Endothelial cell (in vitro differentiated cells): ENCODE results near the gene MAPK11. TPM values are rescaled to one million over a fixed set of nuclear protein-coding genes. Genes with fewer than 3 reads are reported as not detected.

Source experiments
- DNase-seq: peaks from one replicate; pipeline ENCODE4 v3.0.0; 2021; ENCODE audit warnings: low spot score
- H3K27ac Mint-ChIP-seq: one replicate; pipeline ENCODE4 v1.8.0; 2021; ENCODE audit warnings: mixed read lengths, inconsistent platforms; ENCODE audit not compliant: unreplicated experiment
- H3K27me3 Mint-ChIP-seq: one replicate; pipeline ENCODE4 v1.8.0; 2021; ENCODE audit warnings: mild to moderate bottlenecking, moderate library complexity, mixed read lengths, inconsistent platforms; ENCODE audit not compliant: unreplicated experiment
- H3K36me3 Mint-ChIP-seq: one replicate; pipeline ENCODE4 v1.8.0; 2021; ENCODE audit warnings: mild to moderate bottlenecking, low read depth, mixed read lengths, inconsistent platforms; ENCODE audit not compliant: unreplicated experiment
- H3K4me1 Mint-ChIP-seq: one replicate; pipeline ENCODE4 v1.8.0; 2021; ENCODE audit warnings: mild to moderate bottlenecking, mixed read lengths, inconsistent platforms; ENCODE audit not compliant: unreplicated experiment
- H3K4me3 Mint-ChIP-seq: one replicate; pipeline ENCODE4 v1.8.0; 2021; ENCODE audit warnings: mild to moderate bottlenecking, mixed read lengths, inconsistent platforms; ENCODE audit not compliant: unreplicated experiment
- H3K9me3 Mint-ChIP-seq: one replicate; pipeline ENCODE4 v1.8.0; 2021; ENCODE audit warnings: mixed read lengths, inconsistent platforms; ENCODE audit not compliant: unreplicated experiment
- CTCF ChIP-seq: fragments of 200-600 bp; sonication (generic); IDR thresholded peaks from one replicate; pipeline ENCODE4 v1.5.0; 2021; ENCODE audit warnings: antibody characterized with exemption; ENCODE audit not compliant: unreplicated experiment
- total RNA-seq: library from RNA; stranded (reverse); fragmentation: NEBNext Ultra II Directional; extraction: Animal tissue kit (Norgen Biotek cat#: 25700); gene quantifications from one replicate; pipeline ENCODE4 v1.2.1, GENCODE V29; 2021; ENCODE audit not compliant: unreplicated experiment

MAPK11 gene
- total RNA-seq, 1 donor from 2014 or later: 62.4 TPM

DNA sequence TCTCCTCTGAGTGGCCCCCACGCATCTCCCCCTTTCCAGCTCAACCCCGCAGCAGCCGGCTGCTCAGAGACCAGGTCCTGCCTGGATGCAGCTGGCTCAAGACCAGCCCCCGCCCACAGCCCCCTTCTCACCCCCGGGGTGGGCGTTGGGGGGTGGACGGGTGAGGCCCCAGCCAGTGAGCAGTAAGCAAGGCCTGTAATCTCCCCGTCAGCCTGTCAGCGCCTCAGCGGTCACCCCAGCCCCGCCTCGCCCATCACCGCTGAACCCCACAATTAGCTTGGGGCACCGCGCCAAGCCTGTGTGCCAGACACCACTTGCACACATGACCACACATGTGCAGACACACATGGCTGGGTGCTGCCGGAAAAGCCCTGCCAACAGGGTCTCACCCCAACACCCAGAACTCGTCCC, 31.4 kb upstream of the MAPK11 start:
- TF ChIP-seq CTCF: no peak
- no peak for DNase-seq
- Mint-ChIP-seq H3K27me3 (peaks cover 19% of the 10 kb centered on the region), H3K4me3 (no peak overlapping the region), H3K4me1 (peaks cover 8% of the 10 kb centered on the region), H3K36me3 (no peaks in the 10 kb centered on the region), H3K27ac (no peak overlapping the region), H3K9me3 (no peaks in the 10 kb centered on the region)

DNA sequence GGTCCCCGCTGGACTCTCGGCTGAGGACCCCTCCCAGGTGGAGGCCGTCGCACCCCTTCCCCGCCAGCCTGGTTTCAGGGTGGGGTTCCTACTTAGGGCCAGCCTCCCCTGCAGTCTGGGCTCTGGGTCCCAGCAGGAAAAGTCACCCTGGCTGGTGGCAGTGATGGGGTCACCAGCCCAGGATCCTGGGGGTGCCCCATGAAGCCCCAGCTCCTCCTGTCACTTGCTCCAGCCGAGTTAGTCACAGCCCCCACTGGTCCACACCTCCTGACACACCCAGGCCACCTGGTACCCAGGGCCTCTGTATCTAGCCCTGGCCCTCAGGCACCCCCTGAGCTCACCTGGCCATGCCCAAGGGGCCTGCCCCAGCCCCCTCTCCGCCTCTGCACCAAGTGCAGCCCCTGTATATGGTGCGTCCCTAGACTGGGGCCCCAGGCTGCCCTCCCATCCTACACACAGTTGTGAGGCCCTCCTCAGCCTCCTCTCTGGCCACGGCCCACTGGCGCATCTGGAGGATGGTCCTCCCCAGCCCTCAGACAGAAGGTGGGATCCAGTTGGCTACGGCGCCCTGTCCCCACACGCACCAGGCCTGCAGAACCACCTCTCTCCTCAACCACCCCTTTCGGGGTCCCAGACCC, 30.6 kb upstream of the MAPK11 start:
- peaks cover 2% of the 10 kb centered on the region for H3K4me1 Mint-ChIP-seq

DNA sequence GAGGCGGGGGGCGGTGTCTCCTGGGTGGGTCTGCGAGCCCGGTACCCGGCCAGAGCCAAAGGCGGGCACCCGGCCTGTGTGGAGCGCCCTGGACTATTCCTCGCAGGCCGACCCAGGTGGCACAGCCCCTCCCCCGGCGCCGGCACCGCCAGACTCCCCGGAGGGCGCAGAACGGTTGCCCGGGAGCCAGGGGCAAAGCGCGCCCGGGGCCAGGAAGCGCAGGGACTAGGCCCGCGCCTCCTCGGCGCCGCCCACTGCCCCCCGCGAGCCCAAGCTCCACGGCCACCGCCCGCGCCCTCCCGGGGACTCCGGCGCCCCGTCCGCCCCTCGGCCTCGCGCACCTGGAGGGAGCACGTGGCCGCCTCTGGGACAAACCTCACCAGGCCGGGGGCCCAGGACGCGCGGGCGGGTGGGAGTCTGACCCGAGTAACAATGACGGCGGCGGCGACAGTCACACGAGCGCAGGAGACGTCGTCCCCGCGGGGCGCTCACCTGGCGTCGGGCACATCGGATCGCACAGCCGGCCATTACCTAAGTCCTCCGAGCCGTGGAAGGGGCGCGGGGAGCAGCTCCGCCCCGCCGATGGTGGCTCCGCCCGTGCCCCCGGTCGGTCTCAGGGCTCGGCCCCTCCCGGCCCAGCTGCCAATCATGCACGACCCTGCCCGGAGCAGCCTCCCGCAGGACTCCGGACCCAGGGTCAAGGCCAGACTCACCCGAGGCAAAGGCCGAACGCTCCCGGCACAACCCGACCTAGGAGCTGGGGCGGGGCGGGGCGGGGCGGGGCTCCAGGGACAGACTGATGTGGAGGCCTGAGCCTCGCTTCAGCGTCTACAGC, 29.8 kb upstream of the MAPK11 start:
- peak; percentile 22 for DNase-seq
- Mint-ChIP-seq H3K9me3 (no peaks in the 10 kb centered on the region), H3K36me3 (no peaks in the 10 kb centered on the region), H3K4me1 (peaks cover 2% of the 10 kb centered on the region), H3K27ac (no peak overlapping the region), H3K4me3 (no peak overlapping the region), H3K27me3 (peaks cover 20% of the 10 kb centered on the region)
- TF ChIP-seq CTCF: no peak

More for the DNA sequence above, 30.6 kb upstream of the MAPK11 start:
- Mint-ChIP-seq H3K4me3 (no peak overlapping the region), H3K27me3 (peaks cover 18% of the 10 kb centered on the region), H3K9me3 (no peaks in the 10 kb centered on the region), H3K36me3 (no peaks in the 10 kb centered on the region), H3K27ac (peak overlapping the region; percentile 24)
- no peak for TF ChIP-seq CTCF
- DNase-seq: no peak

DNA sequence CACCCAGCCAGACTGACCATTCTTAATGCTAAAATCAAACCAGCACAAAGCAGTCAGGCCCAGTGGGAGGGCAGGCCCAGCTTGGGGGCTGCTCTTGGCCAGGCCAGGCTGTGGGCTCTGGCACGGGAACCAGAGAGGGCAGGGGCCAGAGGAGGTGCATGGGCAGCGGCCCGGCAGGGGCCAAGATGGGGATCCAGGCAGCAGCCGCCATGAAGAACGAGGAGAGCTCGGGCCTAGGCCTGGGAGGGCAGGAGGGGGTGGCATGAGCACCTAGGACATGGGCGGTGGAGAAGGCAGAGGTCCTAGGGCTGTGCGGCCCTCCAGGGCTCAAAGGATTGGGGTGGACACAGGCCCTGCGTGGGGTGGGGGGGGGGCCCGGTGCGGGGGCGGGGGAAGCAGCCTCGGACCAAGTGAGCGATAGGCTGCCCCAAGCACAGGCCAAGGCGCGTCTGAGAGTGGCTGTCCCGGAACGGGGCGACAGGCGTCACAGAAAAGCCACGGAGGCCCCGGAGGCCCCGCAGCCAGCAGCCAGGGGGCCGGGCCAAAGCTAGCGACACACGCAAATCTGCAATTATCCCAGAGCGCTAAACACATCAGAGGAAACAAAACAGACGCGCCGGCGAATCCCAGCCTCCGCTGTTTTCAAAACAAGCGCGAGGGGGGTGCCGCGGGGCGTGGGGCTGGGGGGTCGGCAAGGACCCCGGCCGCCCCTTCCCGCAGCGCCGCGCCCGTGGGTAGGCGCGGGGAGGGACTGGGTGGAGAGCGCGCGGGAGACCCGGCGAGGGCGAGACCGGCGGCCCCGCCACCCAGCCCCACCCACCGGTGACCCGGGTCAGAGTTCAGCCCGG, 29.0 kb upstream of the MAPK11 start:
- no peak for TF ChIP-seq CTCF
- Mint-ChIP-seq H3K4me3 (no peak overlapping the region), H3K36me3 (no peaks in the 10 kb centered on the region), H3K27me3 (peaks cover 21% of the 10 kb centered on the region), H3K4me1 (peaks cover 2% of the 10 kb centered on the region), H3K27ac (no peak overlapping the region), H3K9me3 (no peaks in the 10 kb centered on the region)
- no peak for DNase-seq
